OCI-LY7 (cell line): ENCODE measurements around the gene THSD7A. TPM values are rescaled to one million over a fixed set of nuclear protein-coding genes. Genes with fewer than 3 reads are reported as not detected.

Source experiments
- BruUV-seq: library from RNA; stranded (reverse); fragments of 400-500 nt; replicated peaks from 2 replicates; lab custom pipeline; 2021; lab: Mats Ljungman, UMichigan
- CTCF ChIA-PET: fragments of 300-600 bp; sonication (Branson Sonifier 250); formaldehyde crosslinking; loops from one replicate; lab custom pipeline; 2022; ENCODE audit warnings: antibody characterized with exemption; ENCODE audit not compliant: unreplicated experiment; lab: Charles Lee
- POLR2A ChIA-PET: fragments of 300-600 bp; sonication (Branson Sonifier 250); formaldehyde crosslinking; loops from one replicate; lab custom pipeline; 2022; ENCODE audit warnings: antibody characterized with exemption; lab: Charles Lee
- DNase-seq: peaks from one replicate; pipeline ENCODE4 v3.0.0-alpha.2; 2015; ENCODE audit warnings: low spot score
- H2AFZ ChIP-seq: fragments of 200-600 bp; sonication (generic), shearing (Covaris generic); 2 replicates; pipeline ENCODE4 v1.6.1; 2014; ENCODE audit warnings: mild to moderate bottlenecking, antibody characterized with exemption, low read length, moderate library complexity
- H3K27ac ChIP-seq: fragments of 200-600 bp; sonication (generic); 2 replicates; pipeline ENCODE4 v1.5.1; 2014; ENCODE audit warnings: mixed run types, low read depth, mild to moderate bottlenecking, moderate library complexity, low read length, inconsistent platforms; ENCODE audit not compliant: poor library complexity, severe bottlenecking
- H3K36me3 ChIP-seq: fragments of 200-600 bp; sonication (generic); 2 replicates; pipeline ENCODE4 v1.6.1; 2014; ENCODE audit warnings: mild to moderate bottlenecking, antibody characterized with exemption, low read length, moderate library complexity, mixed read lengths; ENCODE audit not compliant: insufficient read depth
- H3K4me1 ChIP-seq: fragments of 200-600 bp; sonication (generic); 2 replicates; pipeline ENCODE4 v1.5.1; 2014; ENCODE audit warnings: mild to moderate bottlenecking, low read length; ENCODE audit not compliant: insufficient read depth, poor library complexity, severe bottlenecking
- H3K4me2 ChIP-seq: fragments of 200-600 bp; sonication (generic); 2 replicates; pipeline ENCODE4 v1.6.1; 2014; ENCODE audit warnings: mild to moderate bottlenecking, low read length
- H3K4me3 ChIP-seq: fragments of 200-600 bp; sonication (generic); 2 replicates; pipeline ENCODE4 v1.5.1; 2014; ENCODE audit warnings: mild to moderate bottlenecking, low read depth, low read length; ENCODE audit not compliant: poor library complexity, severe bottlenecking
- H3K79me2 ChIP-seq: fragments of 200-600 bp; sonication (generic); 2 replicates; pipeline ENCODE4 v1.6.1; 2016; ENCODE audit warnings: low read depth, mild to moderate bottlenecking, low read length, moderate library complexity, mixed read lengths; ENCODE audit not compliant: insufficient read depth
- H3K9me2 ChIP-seq: fragments of 200-600 bp; sonication (generic); 2 replicates; pipeline ENCODE4 v1.6.1; 2016; ENCODE audit warnings: mild to moderate bottlenecking, low read length, mixed read lengths; ENCODE audit not compliant: insufficient read depth
- H3K9me3 ChIP-seq: fragments of 200-600 bp; sonication (generic); 2 replicates; pipeline ENCODE4 v1.6.1; 2014; ENCODE audit warnings: mild to moderate bottlenecking, mixed run types, low read length, mixed read lengths
- H4K20me1 ChIP-seq: fragments of 200-600 bp; sonication (generic); 2 replicates; pipeline ENCODE4 v1.6.1; 2014; ENCODE audit warnings: mild to moderate bottlenecking, antibody characterized with exemption, low read length, moderate library complexity, mixed read lengths; ENCODE audit not compliant: insufficient read depth
- EZH2phosphoT487 ChIP-seq: fragments of 200-600 bp; sonication (generic); IDR thresholded peaks from 2 replicates; pipeline ENCODE4 v1.6.1; 2018; ENCODE audit warnings: low read depth, borderline replicate concordance, mild to moderate bottlenecking, mixed run types, antibody characterized with exemption, low read length, moderate library complexity, mixed read lengths
- intact Hi-C: fragments of 100-400 bp; cut with micrococcal nuclease; formaldehyde crosslinking; loops from one replicate; pipeline ENCODE4 v1.10.0; 2022; ENCODE audit not compliant: unreplicated experiment
- total RNA-seq, 2 experiments: library from RNA; depleted of rRNA in 1 of 2; stranded (reverse); fragments of >200 nt in 1 of 2; shearing (Covaris generic) in 1 of 2; gene quantifications; 2 replicates each; pipeline ENCODE4 v1.2.3, GENCODE V29; 2014 to 2022
- TF ChIP-seq, protein P1 (sequence below): fragments of 200-600 bp; sonication (generic); conservative IDR thresholded peaks from 2 replicates; pipeline ENCODE4 v1.5.1; 2014; ENCODE audit warnings: mild to moderate bottlenecking, antibody characterized with exemption, low read length, moderate library complexity, mixed read lengths

THSD7A gene
- total RNA-seq, 2 experiments from 2014 or later = 0.13 TPM; not detected in 1

GRCh38 chr7:11730725-11731124 is 101.3 kb downstream of the THSD7A start:
- TF ChIP-seq, protein P1, sequence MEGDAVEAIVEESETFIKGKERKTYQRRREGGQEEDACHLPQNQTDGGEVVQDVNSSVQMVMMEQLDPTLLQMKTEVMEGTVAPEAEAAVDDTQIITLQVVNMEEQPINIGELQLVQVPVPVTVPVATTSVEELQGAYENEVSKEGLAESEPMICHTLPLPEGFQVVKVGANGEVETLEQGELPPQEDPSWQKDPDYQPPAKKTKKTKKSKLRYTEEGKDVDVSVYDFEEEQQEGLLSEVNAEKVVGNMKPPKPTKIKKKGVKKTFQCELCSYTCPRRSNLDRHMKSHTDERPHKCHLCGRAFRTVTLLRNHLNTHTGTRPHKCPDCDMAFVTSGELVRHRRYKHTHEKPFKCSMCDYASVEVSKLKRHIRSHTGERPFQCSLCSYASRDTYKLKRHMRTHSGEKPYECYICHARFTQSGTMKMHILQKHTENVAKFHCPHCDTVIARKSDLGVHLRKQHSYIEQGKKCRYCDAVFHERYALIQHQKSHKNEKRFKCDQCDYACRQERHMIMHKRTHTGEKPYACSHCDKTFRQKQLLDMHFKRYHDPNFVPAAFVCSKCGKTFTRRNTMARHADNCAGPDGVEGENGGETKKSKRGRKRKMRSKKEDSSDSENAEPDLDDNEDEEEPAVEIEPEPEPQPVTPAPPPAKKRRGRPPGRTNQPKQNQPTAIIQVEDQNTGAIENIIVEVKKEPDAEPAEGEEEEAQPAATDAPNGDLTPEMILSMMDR = no peak
- TF ChIP-seq EZH2phosphoT487 = no peak
- Histone ChIP-seq H3K4me3 (no peak overlapping the region), H2AFZ (no peak overlapping the region), H3K4me2 (no peak overlapping the region), H3K9me2 (no peaks in the 10 kb centered on the region), H3K36me3 (no peaks in the 10 kb centered on the region), H3K9me3 (no peaks in the 10 kb centered on the region), H3K79me2 (no peaks in the 10 kb centered on the region), H3K4me1 (no peaks in the 10 kb centered on the region), H4K20me1 (no peaks in the 10 kb centered on the region), H3K27ac (no peak overlapping the region)
- ChIA-PET POLR2A (no interaction called here), CTCF (no interaction called here)
- no peak for DNase-seq
- intact Hi-C loops = no loop called here
- BruUV-seq = no TSS peak

DNA sequence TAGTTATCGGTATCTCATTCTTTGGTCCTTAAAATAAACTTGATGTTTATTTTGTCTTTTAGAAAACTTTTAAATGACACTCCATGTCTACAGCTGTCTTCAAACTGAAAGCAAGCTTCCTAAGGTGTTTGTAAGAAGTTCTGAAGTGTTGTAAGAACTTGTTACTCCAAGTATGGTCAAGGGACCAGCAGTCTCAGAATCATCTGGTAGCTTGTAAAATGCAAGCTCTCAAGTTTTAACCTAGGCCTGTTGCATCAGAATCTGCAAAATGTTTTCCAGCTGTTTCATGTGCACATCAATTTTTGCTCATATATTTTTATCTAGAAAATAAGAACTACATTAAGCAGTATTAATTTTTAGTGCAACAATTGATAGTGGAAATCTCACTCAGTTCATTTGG is 104.1 kb downstream of the THSD7A start:
- Histone ChIP-seq H4K20me1 (no peaks in the 10 kb centered on the region), H2AFZ (no peak overlapping the region), H3K4me1 (no peaks in the 10 kb centered on the region), H3K9me2 (no peaks in the 10 kb centered on the region), H3K4me2 (no peak overlapping the region), H3K27ac (no peak overlapping the region), H3K36me3 (no peaks in the 10 kb centered on the region), H3K79me2 (no peaks in the 10 kb centered on the region), H3K9me3 (no peaks in the 10 kb centered on the region), H3K4me3 (no peak overlapping the region)
- TF ChIP-seq EZH2phosphoT487 = no peak
- TF ChIP-seq, protein P1 = no peak
- ChIA-PET POLR2A (interaction anchor here (0.6 kb wide), 1 partner anchor 678 kb away, joined by 3 read pairs; no protein-coding TSS in a partner anchor), CTCF (no interaction called here)
- no TSS peak for BruUV-seq
- intact Hi-C loops = no loop called here
- no peak for DNase-seq

DNA sequence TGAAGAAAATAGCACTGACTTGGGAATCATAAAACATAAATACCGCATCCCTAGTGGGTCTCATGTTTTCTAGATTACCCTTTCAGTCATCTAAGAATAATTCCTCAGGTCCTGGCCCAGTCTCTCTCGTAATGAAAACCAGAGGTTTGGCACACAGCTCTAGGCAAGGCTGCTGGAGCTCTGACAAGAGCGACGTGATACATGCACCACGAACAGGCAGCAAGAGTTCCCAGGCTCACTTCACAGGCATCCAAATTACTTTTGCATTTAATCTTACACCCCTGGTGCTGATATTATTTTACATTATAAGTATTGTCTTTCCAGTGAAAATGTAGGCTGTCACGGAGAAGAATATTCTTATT is 105.2 kb downstream of the THSD7A start:
- no peak overlapping the region for H3K4me2 ChIP-seq
- H3K79me2 ChIP-seq = no peaks in the 10 kb centered on the region
- POLR2A ChIA-PET = no interaction called here
- TF ChIP-seq EZH2phosphoT487 = no peak
- TF ChIP-seq, protein P1 = no peak
- no peak overlapping the region for H3K4me3 ChIP-seq
- H4K20me1 ChIP-seq = no peaks in the 10 kb centered on the region
- no TSS peak for BruUV-seq
- DNase-seq = no peak
- intact Hi-C loops = no loop called here
- no peaks in the 10 kb centered on the region for H3K9me3 ChIP-seq
- H3K4me1 ChIP-seq = no peaks in the 10 kb centered on the region
- H2AFZ ChIP-seq = no peak overlapping the region
- no peak overlapping the region for H3K27ac ChIP-seq
- no peaks in the 10 kb centered on the region for H3K36me3 ChIP-seq
- CTCF ChIA-PET = no interaction called here
- no peaks in the 10 kb centered on the region for H3K9me2 ChIP-seq
